CD4-positive, alpha-beta T cell treated with Interleukin-6 at 100 ng/mL for 8 hours (primary cell): Measurements from ENCODE around the gene RASAL2.
"Not testable (repeated sequence)": the region's sequence is repeated elsewhere in the genome, so short reads cannot be mapped to it uniquely, and the experiment has no call there.

Experiments
- DNase-seq: peaks from one replicate; pipeline ENCODE4 v3.0.0-alpha.2; 2020; ENCODE audit warnings: mixed read lengths, low spot score

Gene RASAL2

DNA sequence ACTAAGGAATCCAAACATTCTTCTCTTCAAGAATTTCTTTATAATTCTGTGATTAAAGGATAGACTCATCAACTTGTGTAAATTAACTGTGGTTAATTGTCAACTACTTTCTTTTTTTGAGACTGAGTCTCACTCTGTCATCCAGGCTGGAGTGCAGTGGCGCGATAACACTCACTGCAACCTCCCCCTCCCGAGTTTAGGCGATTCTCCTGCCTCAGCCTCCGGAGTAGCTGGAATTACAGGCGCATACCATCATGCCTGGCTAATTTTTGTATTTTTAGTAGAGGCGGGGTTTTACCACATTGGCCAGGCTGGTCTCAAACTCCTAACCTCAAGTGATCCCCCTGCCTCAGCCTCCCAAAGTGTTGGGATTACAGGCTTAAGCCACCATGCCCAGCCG is 296.4 kb downstream of the RASAL2 start:
- not testable (repeated sequence) for DNase-seq

DNA sequence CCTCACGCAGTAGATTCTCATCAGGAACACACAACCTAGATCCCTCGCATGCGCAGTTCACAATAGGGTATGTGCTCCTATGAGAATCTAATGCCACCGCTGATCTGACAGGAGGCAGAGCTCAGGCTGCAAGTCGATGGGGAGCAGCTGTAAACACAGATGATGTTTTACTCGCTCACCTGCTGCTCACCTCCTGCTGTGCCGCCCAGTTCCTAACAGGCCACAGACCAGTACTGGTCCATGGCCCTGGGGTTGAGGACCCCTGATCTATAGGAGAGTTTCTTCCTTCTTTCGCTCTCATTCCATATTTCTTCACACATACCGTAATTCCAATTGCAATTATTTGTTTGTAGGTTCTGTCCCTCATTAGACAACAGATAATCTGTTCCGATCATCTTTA is 299.5 kb downstream of the RASAL2 start:
- no peak for DNase-seq

DNA sequence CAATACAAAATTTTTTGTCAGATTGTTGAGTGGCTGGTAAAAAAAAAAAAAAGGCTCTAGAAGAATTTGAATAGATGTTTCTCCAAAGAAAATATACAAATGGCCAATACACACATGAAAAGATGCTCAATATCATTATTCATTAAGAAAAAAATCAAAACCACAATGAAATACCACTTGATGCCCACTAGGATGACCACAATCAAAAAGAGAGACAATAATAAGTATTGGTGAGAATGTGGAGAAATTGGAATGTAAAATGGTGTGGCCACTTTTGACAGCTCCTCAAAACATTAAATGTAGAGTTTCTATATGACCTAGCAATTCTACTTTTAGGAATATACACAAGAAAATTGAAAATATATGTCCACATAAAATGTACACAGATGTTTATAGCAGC is 302.9 kb downstream of the RASAL2 start:
- no peak for DNase-seq

DNA sequence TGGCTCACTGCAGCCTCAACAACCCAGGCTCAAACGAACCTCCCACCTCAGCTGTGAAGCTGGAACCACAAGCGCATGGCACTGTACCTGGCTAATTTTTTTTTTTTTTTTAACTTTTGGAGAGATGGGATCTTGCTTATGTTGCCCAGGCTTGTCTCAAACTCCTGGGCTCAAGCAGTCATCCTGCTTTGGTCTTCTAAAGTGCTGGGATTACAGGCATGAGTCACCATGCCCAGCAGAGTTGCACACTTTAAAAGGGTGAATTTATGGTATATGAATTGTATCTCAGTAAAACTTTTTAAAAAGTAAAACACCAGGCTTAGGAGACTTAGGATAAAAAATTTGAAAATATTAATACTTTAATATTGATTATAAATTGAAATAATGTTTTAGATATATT is 303.8 kb downstream of the RASAL2 start:
- no peak for DNase-seq

DNA sequence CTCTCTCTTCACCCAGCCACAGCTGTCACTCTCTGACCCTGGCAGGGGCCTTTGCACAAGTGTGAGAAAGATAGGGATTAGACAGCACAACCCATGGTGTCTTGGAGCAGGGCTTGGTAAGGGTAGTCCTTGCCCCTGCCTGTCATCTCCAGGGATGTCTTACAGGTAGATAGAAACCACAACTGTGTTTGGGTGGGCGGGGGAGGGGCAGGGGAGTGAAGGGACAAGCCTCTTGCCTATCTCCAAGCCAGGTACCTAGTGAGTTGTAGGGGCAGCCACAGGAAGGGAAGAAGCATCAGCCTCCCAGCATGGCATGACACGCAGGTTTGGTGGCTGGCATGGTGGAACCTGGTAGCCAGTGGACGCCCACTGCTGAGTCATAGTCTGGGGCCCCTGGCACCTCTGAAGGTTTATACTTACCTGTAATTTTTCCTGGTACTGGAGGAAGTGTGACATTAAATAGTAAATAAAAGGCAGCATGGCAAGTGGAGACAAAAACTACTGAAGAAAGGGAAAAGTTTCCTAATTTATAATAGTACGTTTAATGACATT is 305.3 kb downstream of the RASAL2 start:
- DNase-seq: no peak

DNA sequence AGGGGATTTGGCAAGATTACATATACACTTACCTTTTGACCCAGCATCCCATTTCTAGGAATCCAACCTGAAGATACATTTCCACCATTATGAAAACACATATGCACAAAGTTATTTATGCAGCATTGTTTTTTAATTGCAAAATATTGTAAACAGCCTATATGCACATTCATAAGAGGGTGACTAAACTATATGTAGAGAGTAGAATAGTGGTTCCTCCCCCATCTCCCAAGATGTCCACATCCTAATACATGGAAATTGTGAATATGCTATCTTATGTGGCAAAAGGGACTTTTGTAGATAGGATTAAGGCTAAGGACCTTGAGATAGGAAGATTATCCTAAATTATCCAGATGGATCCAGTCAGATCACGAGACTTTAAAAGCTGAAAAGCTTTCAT is 311.2 kb downstream of the RASAL2 start:
- no peak for DNase-seq

DNA sequence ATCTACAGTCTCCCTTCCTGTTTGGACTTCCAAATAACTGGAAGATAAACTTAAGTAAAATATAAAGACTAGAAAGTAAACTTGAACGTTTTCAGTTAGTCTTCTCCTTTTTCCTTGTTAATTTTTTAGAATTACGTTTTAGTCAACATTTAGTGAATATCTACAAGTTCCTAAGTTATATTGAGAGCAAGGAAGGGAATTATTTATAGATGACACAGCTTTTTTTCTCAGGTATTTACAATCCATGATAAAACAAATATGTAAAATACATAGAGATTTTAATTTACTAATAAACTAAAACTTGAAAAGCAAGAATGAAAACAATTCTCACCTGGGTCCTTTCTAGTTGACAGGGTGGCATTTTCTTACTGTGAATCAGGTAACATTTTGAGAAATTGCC is 313.3 kb downstream of the RASAL2 start:
- DNase-seq: no peak

DNA sequence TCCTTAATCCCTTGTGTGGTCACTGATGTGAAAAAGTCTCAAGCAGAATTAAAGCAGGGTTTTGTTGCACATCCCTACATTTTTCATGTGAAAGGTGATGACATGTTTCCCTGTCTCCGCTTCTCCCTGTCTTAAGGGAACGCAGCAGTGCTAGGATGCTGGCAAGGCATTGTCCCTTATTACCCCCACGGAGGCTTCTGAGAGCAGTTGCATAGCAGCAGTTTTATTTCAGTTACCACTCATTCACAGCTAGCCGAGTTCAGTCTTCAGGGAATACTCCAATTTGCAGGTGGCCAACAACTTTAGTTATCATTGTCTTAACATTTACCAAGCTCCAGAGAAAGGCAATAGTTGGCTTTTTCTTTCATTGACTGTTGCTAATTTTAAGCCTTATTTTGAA is 313.8 kb downstream of the RASAL2 start:
- no peak for DNase-seq

DNA sequence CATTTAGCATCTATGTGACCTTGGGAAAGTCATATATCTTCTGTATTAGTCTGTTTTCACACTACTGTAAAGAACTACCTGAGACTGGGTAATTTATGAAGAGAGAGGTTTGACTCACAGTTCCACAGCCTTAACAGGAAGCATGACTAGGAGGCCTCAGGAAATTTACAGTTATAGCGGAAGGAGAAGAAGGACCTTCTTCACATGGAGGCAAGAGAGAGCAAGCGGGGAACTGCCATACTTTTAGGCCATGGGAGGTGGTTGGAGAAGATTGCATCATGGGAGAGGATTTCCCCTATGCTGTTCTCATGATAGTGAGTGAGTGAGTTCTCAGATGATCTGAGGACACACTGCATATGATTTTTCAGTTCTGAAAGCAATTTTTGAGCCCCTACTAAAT is 315.0 kb downstream of the RASAL2 start:
- DNase-seq: no peak

DNA sequence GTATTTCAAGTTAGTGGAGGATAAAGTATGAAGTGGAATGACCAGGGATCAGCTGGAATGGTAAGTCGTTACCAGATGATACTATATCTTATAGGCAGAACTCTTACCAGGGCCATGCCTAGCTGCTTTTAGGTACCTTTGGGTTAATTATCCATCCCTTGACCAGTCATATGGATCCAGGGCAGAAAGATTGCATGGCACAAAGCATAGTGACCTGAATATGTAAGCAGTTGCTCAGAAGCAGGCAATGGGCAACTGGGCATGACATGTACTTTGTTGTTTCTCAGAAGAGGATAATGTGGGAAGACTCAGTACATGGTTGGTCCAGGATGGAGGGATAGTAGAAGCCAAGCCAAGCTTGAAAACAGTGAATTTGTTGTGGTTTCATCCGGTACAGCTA is 315.6 kb downstream of the RASAL2 start:
- no peak for DNase-seq

DNA sequence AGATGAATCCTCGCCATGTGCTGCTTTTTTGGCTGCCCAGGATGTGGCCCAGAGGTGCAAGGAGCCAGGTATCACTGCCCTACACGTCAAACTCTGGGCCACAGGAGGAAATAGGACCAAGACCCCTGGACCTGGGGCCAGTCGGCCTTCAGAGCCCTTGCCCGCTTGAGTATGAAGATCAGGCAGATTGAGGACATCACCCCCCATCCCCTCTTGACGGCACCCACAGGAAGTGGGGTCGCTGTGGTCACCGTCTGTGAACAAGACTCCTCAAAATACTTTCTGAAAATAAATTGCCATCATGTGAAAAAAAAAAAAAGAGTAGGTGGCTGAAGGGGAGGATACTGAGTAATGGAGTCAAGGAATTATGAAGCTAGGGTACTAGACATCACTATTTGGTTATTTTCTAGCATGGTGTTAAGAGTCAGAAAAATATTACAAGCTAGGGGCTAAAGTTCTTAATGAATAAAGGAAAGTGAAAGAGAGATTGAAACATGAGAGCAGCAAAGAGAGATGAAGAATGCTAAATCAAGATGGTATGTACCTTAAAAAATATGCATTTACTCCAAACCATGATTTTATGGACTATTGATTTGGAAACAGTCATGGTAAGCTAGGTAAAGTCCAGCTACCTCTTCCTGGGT is 318.0 kb downstream of the RASAL2 start:
- no peak for DNase-seq

DNA sequence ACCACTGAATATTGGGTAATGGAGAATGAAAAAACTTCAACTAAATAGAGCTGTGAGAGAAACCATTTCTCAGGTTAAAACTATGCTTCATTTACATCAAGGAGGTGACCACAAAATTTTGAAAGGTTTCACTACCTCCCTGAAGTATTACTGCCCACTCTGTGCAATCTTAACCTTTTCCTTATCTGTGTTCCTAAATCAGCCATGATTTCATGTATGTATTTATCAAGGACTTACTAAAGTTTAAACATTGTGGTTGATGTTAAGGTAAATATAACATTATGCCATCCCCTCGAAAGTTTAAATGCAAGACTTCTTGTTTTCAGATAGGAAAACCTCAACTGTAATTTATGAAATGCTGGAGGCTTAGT is 318.5 kb downstream of the RASAL2 start:
- no peak for DNase-seq

DNA sequence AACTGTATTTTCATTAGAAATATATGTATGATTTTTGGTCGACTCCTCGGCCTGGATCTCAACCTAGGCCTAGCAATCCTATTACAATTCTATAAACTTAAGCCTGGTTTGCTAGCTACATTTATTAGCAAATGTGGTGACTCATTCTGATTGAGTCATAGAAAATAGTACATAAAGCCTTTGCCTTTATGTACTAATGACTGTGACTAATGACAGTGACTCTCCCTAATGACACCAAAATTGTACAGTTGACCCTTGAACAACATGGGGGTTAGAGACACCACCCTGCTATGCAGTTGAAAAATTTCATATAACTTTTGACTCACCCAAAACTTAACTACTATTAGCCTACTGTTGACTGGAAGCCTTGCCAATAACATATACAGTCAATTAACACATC is 324.0 kb downstream of the RASAL2 start:
- DNase-seq: no peak

DNA sequence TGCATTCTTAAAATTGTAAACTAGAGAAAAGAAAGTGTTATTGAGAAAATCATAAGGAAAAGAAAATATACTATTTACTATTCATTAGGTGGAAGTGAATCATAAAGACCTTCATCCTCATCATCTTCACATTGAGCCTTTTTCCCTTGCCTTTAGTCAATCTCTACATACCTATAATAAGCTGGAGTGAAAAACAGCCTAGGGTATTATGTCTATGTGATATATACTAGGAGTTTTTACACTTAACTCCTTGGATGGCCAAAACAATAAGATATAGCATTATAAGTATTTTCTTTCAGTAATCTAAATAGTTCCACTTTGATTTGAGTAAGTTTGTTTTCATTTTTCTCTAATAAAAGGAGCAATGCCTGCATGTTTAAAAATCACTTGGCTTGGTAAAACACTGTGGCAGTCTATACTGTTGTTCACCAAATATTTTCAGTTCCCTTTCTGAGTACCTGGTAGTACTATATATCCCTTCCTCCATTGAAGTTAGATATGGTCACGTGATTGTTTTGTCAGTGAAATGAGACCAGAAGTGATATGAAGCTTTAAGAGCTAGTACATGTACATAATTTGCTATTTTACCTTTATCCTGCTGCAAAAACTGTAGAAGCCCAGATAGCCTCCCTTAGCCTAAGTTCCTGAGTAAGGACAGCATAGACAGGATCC is 324.5 kb downstream of the RASAL2 start:
- DNase-seq: no peak

DNA sequence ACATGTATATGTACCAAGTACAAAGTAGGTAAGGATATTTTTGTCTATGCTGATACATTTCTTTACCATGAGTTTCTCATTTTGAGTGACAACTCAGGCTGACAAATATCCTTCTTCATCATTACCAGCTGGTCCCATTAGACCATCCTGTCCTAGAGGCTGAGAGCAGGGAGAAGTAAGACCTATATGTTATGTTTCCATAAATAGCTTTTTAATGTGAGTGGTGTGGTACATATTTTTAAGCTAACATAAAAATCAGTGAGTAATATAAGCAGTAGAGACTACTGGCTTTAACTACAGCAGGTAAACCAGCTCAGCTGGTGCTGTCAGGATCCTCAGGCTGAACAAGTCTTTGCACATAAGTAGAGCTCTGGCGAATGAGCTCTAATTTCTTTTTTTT is 340.5 kb downstream of the RASAL2 start:
- no peak for DNase-seq

DNA sequence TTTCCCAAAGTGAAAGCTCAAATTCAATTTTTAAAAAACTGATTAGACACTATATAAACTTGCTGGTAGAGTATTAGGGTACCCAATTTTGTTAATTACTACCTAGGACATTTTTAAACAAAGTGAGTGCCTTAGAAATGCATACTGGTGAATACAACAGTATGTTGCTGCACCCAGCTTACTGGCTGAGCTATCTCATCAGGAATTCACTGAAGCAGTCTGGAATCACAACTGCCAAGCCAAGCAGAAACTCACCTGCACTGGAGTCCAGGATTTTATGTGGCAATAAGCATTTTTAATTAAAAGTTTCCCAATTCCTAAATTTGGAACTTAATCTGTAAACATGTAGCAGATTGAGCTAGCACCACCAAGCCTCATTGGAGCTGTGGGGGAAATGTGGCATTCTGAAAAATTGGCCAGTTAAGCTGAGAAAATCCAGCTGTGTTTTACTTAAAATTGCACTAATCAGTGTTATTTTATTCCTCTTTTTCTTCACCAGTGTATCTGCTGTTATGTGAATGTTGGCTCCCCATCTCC is 341.1 kb downstream of the RASAL2 start:
- DNase-seq: no peak

DNA sequence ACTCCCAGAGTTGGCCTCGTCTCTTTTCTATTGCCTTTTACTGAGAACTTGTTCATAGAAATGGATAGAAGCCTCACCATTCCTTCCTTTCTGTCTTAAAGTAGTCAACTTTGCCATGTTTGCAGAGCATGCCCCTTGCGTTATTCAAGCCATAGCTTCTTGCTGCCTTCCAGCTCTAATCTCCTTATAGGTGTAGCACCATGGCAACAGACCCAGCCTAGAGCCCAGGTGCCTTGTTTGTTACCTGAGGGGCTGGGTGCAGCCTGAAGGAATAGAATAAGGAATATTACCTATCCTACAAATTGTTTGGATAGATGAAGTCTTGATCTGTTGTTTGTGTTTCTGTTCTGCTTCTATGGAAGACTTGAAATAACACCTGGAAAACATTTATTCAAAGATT is 343.0 kb downstream of the RASAL2 start:
- no peak for DNase-seq

DNA sequence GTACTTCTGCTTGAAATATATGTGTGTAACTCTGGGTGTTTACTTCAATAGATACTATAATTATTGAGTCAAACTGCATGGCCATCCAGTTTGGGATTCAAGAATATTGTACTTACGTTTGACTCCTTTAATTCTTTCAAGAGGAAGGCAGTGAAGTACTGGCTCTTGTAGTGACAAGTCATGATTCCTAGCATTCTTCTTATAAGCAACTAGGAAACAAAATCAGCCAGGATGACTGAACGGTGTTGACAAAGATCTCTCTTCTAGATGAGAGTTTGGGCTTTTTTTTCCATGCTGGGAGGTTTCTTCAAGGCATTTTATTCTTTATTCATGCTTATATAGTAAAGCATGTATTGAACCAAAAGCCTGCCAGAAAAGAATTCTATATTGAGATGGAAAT is 344.5 kb downstream of the RASAL2 start:
- no peak for DNase-seq

DNA sequence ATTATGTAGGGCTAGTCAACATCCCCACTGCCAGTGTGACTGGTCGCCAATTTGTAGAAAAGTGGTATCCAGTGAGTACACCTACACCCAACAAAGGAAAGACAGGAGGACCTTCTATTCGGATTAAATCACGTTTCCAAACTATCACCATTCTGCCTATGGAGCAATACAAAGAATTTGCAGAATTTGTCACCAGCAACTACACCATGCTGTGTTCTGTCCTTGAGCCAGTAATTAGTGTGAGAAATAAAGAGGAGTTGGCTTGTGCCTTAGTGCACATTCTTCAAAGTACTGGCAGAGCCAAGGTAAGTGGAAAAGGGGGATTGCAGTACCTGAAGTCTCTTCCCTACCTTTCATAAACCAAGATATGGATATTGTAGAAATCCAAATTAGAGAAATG is 349.0 kb downstream of the RASAL2 start:
- DNase-seq: no peak

DNA sequence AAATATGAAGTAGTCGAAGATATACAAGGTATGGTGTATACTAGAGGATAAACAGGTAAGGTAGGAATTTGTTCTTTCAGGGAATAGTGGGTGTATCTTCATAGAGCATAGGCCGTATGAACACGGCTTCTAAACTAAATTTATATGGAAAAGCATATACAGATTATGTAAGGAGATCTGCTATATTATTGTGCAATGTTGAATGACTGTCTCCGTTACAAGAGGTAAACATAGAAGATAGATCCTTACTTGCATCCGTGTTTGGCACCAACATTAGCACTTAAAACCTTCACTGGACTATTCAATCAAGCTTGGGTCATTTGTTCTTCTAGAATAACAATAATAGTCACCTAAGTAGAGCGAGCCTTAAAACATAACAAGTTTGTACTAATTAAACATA is 357.0 kb downstream of the RASAL2 start:
- DNase-seq: no peak

DNA sequence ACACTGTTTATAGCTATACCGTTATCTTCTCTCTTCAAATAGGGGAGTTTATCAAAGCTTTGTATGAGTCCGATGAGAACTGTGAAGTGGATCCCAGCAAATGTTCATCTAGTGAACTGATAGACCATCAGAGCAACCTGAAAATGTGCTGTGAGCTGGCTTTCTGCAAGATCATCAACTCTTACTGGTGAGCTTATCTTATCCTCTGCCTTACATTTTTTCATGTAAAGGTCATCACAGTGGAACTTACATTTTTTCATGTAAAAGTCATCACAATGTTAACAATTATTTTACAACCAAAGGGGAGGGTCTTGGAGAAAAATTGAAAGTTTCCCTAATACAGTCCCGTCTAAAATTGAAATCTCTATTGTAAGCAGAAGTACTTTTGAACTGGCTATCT is 357.6 kb downstream of the RASAL2 start:
- DNase-seq: no peak

DNA sequence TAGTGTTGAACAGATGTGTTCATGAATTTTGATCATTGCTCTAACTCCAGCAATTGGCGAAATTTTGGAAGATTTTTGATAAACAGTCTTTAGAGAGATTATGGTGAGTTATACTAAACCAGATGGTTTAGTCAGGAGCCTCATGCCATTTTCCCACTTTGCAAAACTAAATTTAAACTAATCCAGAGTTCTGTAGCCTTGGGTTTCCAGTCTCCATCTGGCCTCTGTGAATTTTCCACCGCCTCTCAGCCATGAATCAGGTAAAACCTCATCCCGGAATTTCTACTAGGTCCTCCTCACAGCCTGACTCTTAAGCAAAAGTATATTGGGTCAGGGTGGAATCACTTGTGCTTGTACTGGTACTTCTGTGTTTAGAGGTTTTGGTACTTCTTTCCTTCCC is 358.1 kb downstream of the RASAL2 start:
- DNase-seq: no peak

DNA sequence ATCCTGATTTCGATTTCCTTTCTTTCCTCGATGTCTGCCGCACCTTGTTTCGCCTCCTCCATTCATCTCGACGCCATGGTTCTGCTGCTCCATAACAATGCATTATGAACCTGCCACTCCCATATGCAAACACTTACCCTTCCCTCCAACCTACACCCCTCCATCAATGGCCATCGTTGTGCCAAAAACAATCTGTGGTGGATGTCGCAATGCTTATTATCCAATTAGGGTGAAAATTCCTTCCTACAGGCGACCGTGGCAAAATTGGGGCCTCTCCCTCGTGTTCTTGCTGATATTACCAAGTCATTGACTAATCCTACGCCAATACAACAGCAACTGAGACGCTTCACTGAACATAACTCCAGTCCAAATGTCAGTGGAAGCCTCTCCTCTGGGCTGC is 362.6 kb downstream of the RASAL2 start:
- DNase-seq: no peak

DNA sequence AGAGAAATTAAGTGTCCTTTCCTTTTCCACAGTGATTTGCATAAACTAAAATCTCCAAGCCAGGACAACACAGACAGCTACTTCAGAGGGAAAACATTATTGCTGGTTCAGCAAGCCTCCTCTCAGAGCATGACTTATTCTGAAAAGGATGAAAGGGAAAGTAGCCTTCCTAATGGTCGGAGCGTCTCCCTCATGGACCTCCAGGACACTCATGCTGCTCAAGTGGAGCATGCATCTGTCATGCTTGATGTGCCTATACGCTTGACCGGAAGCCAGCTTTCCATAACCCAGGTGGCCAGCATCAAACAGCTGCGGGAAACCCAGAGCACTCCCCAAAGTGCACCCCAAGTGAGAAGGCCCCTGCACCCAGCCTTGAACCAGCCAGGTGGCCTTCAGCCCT is 363.7 kb downstream of the RASAL2 start:
- DNase-seq: no peak
